ENCODE measurements around the gene METTL16. TPM values are rescaled to one million over a fixed set of nuclear protein-coding genes. Genes with fewer than 3 reads are reported as not detected.

METTL16 gene
- total RNA-seq: 20.8 TPM
- long read RNA-seq, full-length matches to known transcripts: 2 of 7 reads
- long read RNA-seq, partial matches to known transcripts: 2 of 7 reads
- long read RNA-seq, other reads (novel, unspliced or antisense): 3 of 7 reads

GRCh38 chr17:2511462-2512369, at the start of gene METTL16:
Gene METTL16, minus strand, starts transcription at chr17:2511888. Its CDS starts 9,557 bp downstream, at chr17:2502331.
- no peak for TF ChIP-seq CTCF (IDR thresholded peaks at IDR 0.05; ENCODE audit: borderline replicate concordance)
- H3K4me1 ChIP-seq: peaks cover 47% of the 10 kb centered on the region
- H3K36me3 ChIP-seq: no peaks in the 10 kb centered on the region
- no peaks in the 10 kb centered on the region for H3K9me3 ChIP-seq (replicated peaks)
- peak within 1 kb of the TSS; percentile 84 for H3K27ac ChIP-seq (replicated peaks)
- intact Hi-C loops (cut with micrococcal nuclease): no loop called here
- DNase-seq: peak; percentile 98
- no peaks in the 10 kb centered on the region for H3K27me3 ChIP-seq (ENCODE audit: low read depth)
- H3K4me3 ChIP-seq: peak within 1 kb of the TSS; percentile 81

GRCh38 chr17:2560658-2561057, 49.0 kb upstream of the METTL16 start:
- H3K27ac ChIP-seq (replicated peaks): peak overlapping the region; percentile 55
- intact Hi-C loops (cut with micrococcal nuclease): no loop called here

GRCh38 chr17:2551928-2552327, 40.2 kb upstream of the METTL16 start:
- H3K27ac ChIP-seq (replicated peaks): no peak overlapping the region

More at GRCh38 chr17:2560658-2561057, 49.0 kb upstream of the METTL16 start:
- TF ChIP-seq CTCF (IDR thresholded peaks at IDR 0.05; ENCODE audit: borderline replicate concordance): no peak
- no peaks in the 10 kb centered on the region for H3K4me1 ChIP-seq
- no peak overlapping the region for H3K4me3 ChIP-seq
- H3K9me3 ChIP-seq (replicated peaks): peaks cover 8% of the 10 kb centered on the region
- H3K36me3 ChIP-seq: no peaks in the 10 kb centered on the region
- DNase-seq: no peak
- H3K27me3 ChIP-seq (ENCODE audit: low read depth): no peaks in the 10 kb centered on the region

GRCh38 chr17:2551493-2551892, 39.8 kb upstream of the METTL16 start:
- H3K4me3 ChIP-seq: no peak overlapping the region

More at GRCh38 chr17:2551928-2552327, 40.2 kb upstream of the METTL16 start:
- Histone ChIP-seq H3K27me3 (ENCODE audit: low read depth) (peaks cover 7% of the 10 kb centered on the region), H3K4me1 (no peaks in the 10 kb centered on the region), H3K36me3 (no peaks in the 10 kb centered on the region), H3K9me3 (replicated peaks) (no peaks in the 10 kb centered on the region), H3K4me3 (no peak overlapping the region)
- no peak for TF ChIP-seq CTCF (IDR thresholded peaks at IDR 0.05; ENCODE audit: borderline replicate concordance)
- DNase-seq: no peak
- intact Hi-C loops (cut with micrococcal nuclease): no loop called here

More at GRCh38 chr17:2551493-2551892, 39.8 kb upstream of the METTL16 start:
- H3K9me3 ChIP-seq (replicated peaks): no peaks in the 10 kb centered on the region
- DNase-seq: no peak
- no peaks in the 10 kb centered on the region for H3K4me1 ChIP-seq
- no peak overlapping the region for H3K27ac ChIP-seq (replicated peaks)
- intact Hi-C loops (cut with micrococcal nuclease): no loop called here
- peaks cover 7% of the 10 kb centered on the region for H3K27me3 ChIP-seq (ENCODE audit: low read depth)
- no peak for TF ChIP-seq CTCF (IDR thresholded peaks at IDR 0.05; ENCODE audit: borderline replicate concordance)
- H3K36me3 ChIP-seq: no peaks in the 10 kb centered on the region

All from left ventricle myocardium inferior (tissue), 1 donor.